ENCODE results near the gene MAP4K1. TPM values are rescaled to one million over a fixed set of nuclear protein-coding genes. Genes with fewer than 3 reads are reported as not detected.
A peak's percentile ranks its signal among the peaks of the same experiment; 100 is the strongest.

MAP4K1 gene
- polyA plus RNA-seq, 3 donors: 19.8 to 41.3 (median 22.4) TPM

DNA sequence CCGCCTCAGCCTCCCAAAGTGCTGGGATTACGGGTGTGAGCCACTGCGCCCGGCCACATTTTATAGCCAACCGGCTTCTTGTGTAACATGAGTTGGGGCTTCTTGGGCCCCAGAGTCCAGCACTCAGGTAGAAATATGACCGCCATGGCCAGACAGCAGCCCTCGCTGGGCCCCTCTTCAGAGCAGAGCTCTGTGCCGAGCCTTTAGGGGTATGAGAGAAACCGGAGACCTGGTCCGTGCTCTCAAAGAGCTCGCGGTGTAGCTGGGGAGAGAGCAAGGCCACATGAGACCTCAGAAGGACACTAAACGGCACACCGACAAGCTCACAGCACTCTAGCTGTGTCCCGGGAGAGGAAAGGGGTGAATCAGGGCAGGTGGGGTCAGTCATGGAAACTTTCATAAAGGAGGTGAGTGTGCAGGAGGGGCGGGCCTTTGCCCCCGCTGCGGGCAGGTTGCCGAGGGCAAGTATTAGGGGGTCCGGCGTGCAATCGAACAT, 45.5 kb upstream of the MAP4K1 start:
- Mint-ChIP-seq H3K4me1 (peaks cover 72% of the 10 kb centered on the region), H3K27me3 (ENCODE audit: low read depth in 3 of 3) (no peaks in the 10 kb centered on the region), H3K9me3 (no peaks in the 10 kb centered on the region), H3K27ac (peak overlapping the region; percentile 51 to 88 (median 80)), H3K36me3 (peaks cover 12 to 27% of the 10 kb centered on the region in 2 donors), H3K4me3 (no peak overlapping the region)
- DNase-seq: no peak
- Histone ChIP-seq H3K4me1 (ENCODE audit: control insufficient read depth in 1 of 2, insufficient read depth in 2 of 2, low read length in 2 of 2) (peaks cover 63 to 72% of the 10 kb centered on the region in 2 donors), H3K36me3 (replicated peaks in 1 of 2; ENCODE audit: control insufficient read depth in 1 of 2, insufficient read depth in 2 of 2, low read length in 2 of 2) (peaks cover 0 to 10% of the 10 kb centered on the region in 2 donors), H3K9me3 (replicated peaks in 1 of 2; ENCODE audit: control insufficient read depth in 1 of 2, insufficient read depth in 1 of 2, low read length in 2 of 2) (no peaks in the 10 kb centered on the region), H3K9ac (ENCODE audit: insufficient read depth, low read length, poor library complexity, severe bottlenecking) (no peak overlapping the region), H3K79me2 (ENCODE audit: insufficient read depth, low read length) (peaks cover 100% of the 10 kb centered on the region), H3K4me2 (replicated peaks; ENCODE audit: extremely low read depth, low read length, poor library complexity, severe bottlenecking) (no peak overlapping the region), H3K27me3 (ENCODE audit: control insufficient read depth in 2 of 2, insufficient read depth in 2 of 2, low read length in 2 of 2) (no peaks in the 10 kb centered on the region), H4K20me1 (ENCODE audit: insufficient read depth, low read length) (peaks cover 98% of the 10 kb centered on the region), H3K27ac (ENCODE audit: low read depth in 1 of 2, low read length in 2 of 2) (peak overlapping the region; percentile 27 to 68), H3K4me3 (replicated peaks in 1 of 3; ENCODE audit: low read depth in 2 of 3, low read length in 3 of 3) (no peak overlapping the region), H2AFZ (ENCODE audit: insufficient read depth, low read depth, low read length, poor library complexity, severe bottlenecking) (no peak overlapping the region)
- intact Hi-C loops (cut with micrococcal nuclease): no loop called here
- TF ChIP-seq, protein P1, sequence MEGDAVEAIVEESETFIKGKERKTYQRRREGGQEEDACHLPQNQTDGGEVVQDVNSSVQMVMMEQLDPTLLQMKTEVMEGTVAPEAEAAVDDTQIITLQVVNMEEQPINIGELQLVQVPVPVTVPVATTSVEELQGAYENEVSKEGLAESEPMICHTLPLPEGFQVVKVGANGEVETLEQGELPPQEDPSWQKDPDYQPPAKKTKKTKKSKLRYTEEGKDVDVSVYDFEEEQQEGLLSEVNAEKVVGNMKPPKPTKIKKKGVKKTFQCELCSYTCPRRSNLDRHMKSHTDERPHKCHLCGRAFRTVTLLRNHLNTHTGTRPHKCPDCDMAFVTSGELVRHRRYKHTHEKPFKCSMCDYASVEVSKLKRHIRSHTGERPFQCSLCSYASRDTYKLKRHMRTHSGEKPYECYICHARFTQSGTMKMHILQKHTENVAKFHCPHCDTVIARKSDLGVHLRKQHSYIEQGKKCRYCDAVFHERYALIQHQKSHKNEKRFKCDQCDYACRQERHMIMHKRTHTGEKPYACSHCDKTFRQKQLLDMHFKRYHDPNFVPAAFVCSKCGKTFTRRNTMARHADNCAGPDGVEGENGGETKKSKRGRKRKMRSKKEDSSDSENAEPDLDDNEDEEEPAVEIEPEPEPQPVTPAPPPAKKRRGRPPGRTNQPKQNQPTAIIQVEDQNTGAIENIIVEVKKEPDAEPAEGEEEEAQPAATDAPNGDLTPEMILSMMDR (IDR thresholded peaks at IDR 0.05): no peak
- WGBS (ENCODE audit: insufficient coverage): 91% methylated on average over 22 of the region's 22 CpGs

DNA sequence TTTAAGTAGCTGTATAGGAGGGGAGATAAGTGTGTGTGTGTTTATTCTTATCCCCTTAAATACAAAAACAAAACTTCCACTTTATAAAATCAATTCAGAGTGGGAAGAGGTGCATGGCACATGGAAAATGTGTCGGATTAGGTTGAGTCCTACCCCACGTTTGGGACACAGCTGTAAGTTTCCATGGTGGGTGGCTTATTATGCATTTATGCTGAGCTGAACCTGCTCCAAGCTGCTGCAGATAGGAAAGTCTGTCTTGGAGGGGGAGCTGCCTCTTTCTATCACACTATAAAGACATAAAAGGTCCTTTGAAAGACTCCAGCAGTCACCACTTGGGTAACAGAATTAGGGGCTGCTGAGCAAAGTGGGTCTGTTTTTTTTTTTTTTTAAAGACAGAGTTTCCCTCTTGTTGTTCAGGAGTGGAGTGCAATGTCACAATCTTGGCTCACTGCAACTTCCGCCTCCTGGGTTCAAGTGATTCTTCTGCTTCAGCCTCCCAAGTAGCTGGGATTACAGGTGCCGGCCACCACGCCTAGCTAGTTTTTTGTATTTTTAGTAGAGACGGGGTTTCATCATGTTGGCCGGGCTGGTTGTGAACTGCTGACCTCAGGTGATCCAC, 44.9 kb upstream of the MAP4K1 start:
- WGBS (ENCODE audit: insufficient coverage): 74% methylated on average over 2 of the region's 7 CpGs
- H3K79me2 ChIP-seq (ENCODE audit: insufficient read depth, low read length): peaks cover 100% of the 10 kb centered on the region
- peak overlapping the region in 1 of 2 donors; percentile 68 for H3K27ac ChIP-seq (ENCODE audit: low read depth in 1 of 2, low read length in 2 of 2)
- H3K36me3 ChIP-seq (replicated peaks in 1 of 2; ENCODE audit: control insufficient read depth in 1 of 2, insufficient read depth in 2 of 2, low read length in 2 of 2): peaks cover 0 to 15% of the 10 kb centered on the region in 2 donors
- peaks cover 97% of the 10 kb centered on the region for H4K20me1 ChIP-seq (ENCODE audit: insufficient read depth, low read length)
- Mint-ChIP-seq H3K9me3 (no peaks in the 10 kb centered on the region), H3K36me3 (peaks cover 18 to 29% of the 10 kb centered on the region in 2 donors), H3K27me3 (ENCODE audit: low read depth in 3 of 3) (no peaks in the 10 kb centered on the region), H3K4me1 (peaks cover 71% of the 10 kb centered on the region), H3K4me3 (no peak overlapping the region), H3K27ac (peak overlapping the region; percentile 62 to 88 (median 77))
- peak in 1 of 3 donors; percentile 27 for DNase-seq
- H2AFZ ChIP-seq (ENCODE audit: insufficient read depth, low read depth, low read length, poor library complexity, severe bottlenecking): no peak overlapping the region
- intact Hi-C loops (cut with micrococcal nuclease): no loop called here
- peak overlapping the region in 1 of 3 experiments; percentile 4 for H3K4me3 ChIP-seq (replicated peaks in 1 of 3; ENCODE audit: low read depth in 2 of 3, low read length in 3 of 3)
- no peaks in the 10 kb centered on the region for H3K27me3 ChIP-seq (ENCODE audit: control insufficient read depth in 2 of 2, insufficient read depth in 2 of 2, low read length in 2 of 2)
- H3K9me3 ChIP-seq (replicated peaks in 1 of 2; ENCODE audit: control insufficient read depth in 1 of 2, insufficient read depth in 1 of 2, low read length in 2 of 2): no peaks in the 10 kb centered on the region
- peaks cover 57 to 67% of the 10 kb centered on the region in 2 donors for H3K4me1 ChIP-seq (ENCODE audit: control insufficient read depth in 1 of 2, insufficient read depth in 2 of 2, low read length in 2 of 2)
- TF ChIP-seq, protein P1 (IDR thresholded peaks at IDR 0.05): no peak
- H3K4me2 ChIP-seq (replicated peaks; ENCODE audit: extremely low read depth, low read length, poor library complexity, severe bottlenecking): peak overlapping the region; percentile 8
- H3K9ac ChIP-seq (ENCODE audit: insufficient read depth, low read length, poor library complexity, severe bottlenecking): no peak overlapping the region

Data from CD14-positive monocyte (primary cell).